VCaP (cell line): ENCODE data around the gene GBP4.
A peak's percentile ranks its signal among the peaks of the same experiment; 100 is the strongest.

ENCODE experiments used
- H3K27ac ChIP-seq: fragments of 450-650 bp; 2 replicates; pipeline ENCODE4 v1.5.1; 2017
- CTCF ChIP-seq: fragments of 450-650 bp; conservative IDR thresholded peaks from 2 replicates; pipeline ENCODE4 v1.5.1; 2017; ENCODE audit warnings: mild to moderate bottlenecking, moderate library complexity

Gene GBP4

GRCh38 chr1:89149229-89149628 is 49.5 kb downstream of the GBP4 start:
- TF ChIP-seq CTCF = peak; percentile 57

DNA sequence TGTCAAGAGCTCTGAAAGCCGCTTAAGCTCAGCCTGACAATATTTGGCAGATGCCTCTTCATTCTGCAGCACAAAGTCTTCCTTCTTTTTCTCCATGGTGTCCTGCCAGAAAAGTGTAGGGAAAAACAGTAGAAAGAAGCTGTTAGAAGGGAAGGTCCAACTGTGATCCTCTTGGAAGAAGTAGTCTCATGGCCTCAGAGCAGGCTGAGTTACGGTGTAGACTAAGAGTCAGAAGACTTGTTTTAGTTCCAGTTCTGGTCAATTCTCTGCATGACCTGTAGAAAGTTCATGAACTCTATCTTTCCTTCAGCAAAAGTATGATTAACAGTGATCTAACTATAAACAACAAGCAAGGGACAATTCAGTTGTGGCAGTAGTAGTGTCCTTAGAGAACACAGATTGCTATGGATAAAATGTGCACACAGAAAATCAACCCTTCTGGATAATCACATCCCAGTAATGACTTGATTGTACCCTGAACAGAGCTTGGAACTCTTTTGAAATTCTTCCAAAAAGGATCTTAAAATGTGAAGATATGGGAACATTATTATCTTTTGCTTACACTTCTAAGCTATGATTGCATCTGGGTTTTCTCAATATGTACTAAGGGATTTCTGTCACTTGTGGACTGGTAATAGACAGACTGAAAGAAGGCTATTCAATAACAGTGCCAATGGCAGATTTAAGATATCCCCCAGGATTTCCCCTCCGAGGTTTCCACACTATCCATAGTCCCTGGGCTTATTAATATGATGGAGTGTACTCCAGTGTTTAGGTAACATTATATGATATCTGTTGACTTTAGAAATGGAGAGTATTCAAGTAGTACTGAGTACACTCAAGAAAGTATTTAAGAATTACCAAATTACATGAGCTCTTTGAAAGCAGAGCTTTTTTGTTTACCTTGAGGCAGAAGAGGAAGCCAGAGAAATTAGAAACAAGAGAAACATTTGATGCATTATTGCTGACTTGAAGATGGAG is 50.8 kb downstream of the GBP4 start:
- TF ChIP-seq CTCF = no peak
- H3K27ac ChIP-seq = no peak overlapping the region

More at GRCh38 chr1:89149229-89149628, 49.5 kb downstream of the GBP4 start:
- no peak overlapping the region for H3K27ac ChIP-seq

GRCh38 chr1:89146721-89147120 is 52.0 kb downstream of the GBP4 start:
- H3K27ac ChIP-seq = no peak overlapping the region
- no peak for TF ChIP-seq CTCF

DNA sequence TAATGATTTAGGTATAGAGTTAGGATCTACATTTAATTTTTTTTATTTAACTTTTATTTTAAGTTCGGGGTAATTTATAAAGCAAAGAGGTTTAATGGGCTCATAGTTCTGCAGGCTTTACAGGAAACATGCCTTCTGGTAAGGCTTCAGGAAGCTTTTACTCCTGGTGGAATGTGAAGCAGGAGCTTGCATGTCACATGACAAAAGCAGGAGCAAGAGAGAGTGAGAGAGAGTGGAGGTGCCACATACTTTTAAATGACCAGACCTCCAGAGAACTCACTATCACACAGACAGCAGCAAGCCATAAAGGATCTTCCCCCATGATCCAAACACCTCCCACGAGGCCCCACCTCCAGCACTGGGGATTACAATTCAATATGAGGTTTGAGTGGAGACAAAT is 55.3 kb downstream of the GBP4 start:
- TF ChIP-seq CTCF = no peak
- no peak overlapping the region for H3K27ac ChIP-seq

GRCh38 chr1:89142160-89142559 is 56.6 kb downstream of the GBP4 start:
- H3K27ac ChIP-seq = no peak overlapping the region
- TF ChIP-seq CTCF = no peak

DNA sequence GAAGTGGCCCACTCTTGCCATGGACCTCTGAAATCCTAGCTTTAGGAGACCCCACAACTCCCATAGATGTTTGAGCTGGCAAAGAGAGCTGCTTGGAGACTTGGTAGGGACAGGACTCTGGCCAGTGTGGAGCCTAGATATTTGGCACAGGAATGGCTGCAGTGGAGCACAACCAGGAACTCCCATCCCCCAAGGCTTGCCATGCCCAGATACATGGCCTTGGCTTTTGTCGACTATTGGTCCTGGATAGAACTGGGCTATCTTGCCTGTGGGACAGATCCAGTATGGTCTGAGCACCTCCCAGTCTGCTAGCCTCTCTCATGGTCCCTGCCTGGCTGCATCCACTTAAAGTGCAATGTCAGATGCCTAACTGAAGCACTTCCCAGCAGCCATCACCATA is 65.0 kb downstream of the GBP4 start:
- no peak overlapping the region for H3K27ac ChIP-seq
- no peak for TF ChIP-seq CTCF
